IPS-18c (cell line): ENCODE data around the gene LIPK.
"Not testable (repeated sequence)": the region's sequence is repeated elsewhere in the genome, so short reads cannot be mapped to it uniquely, and the experiment has no call there.

Experiments used
- H3K4me3 ChIP-seq: 2 replicates; pipeline ENCODE4 v1.7.0; 2013; ENCODE audit warnings: low read depth, mild to moderate bottlenecking, low read length, moderate library complexity; ENCODE audit not compliant: insufficient read depth
- H3K9me3 ChIP-seq: one replicate; pipeline ENCODE4 v1.6.1; 2013; ENCODE audit warnings: mild to moderate bottlenecking, low read length, moderate library complexity; ENCODE audit not compliant: control insufficient read depth, insufficient read depth

LIPK gene

GRCh38 chr10:88705958-88706357 is at the start of gene LIPK:
Gene LIPK, plus strand, starts transcription at chr10:88706249. Its CDS starts 18,295 bp downstream, at chr10:88724544.
- no peaks in the 10 kb centered on the region for H3K9me3 ChIP-seq
- no peak within 1 kb of the TSS for H3K4me3 ChIP-seq

- H3K4me3 ChIP-seq, result no peak overlapping the region
- H3K9me3 ChIP-seq, result no peaks in the 10 kb centered on the region
Measured at GRCh38 chr10:88657901-88658300, 48.1 kb upstream of the LIPK start.

GRCh38 chr10:88659725-88660597 is 46.1 kb upstream of the LIPK start:
- Histone ChIP-seq H3K4me3 (no peak overlapping the region), H3K9me3 (no peaks in the 10 kb centered on the region)

- Histone ChIP-seq H3K4me3 (no peak overlapping the region), H3K9me3 (no peaks in the 10 kb centered on the region)
Measured at GRCh38 chr10:88660598-88660884, 45.5 kb upstream of the LIPK start.

GRCh38 chr10:88661018-88661417 is 45.0 kb upstream of the LIPK start:
- no peaks in the 10 kb centered on the region for H3K9me3 ChIP-seq
- H3K4me3 ChIP-seq, result no peak overlapping the region

- Histone ChIP-seq H3K9me3 (no peaks in the 10 kb centered on the region), H3K4me3 (no peak overlapping the region)
Measured at GRCh38 chr10:88661577-88661976, 44.5 kb upstream of the LIPK start.

GRCh38 chr10:88663153-88663552 is 42.9 kb upstream of the LIPK start:
- H3K4me3 ChIP-seq, H3K9me3 ChIP-seq: not testable (repeated sequence)

- no peak within 1 kb of the TSS for H3K4me3 ChIP-seq
- H3K9me3 ChIP-seq, result no peaks in the 10 kb centered on the region
Measured at GRCh38 chr10:88664142-88664541, 41.9 kb upstream of the LIPK start, which contains the start of gene LIPF. Gene LIPF, plus strand, starts transcription at chr10:88664442. Its CDS starts 2,856 bp downstream, at chr10:88667298.

GRCh38 chr10:88668465-88668864 is 37.6 kb upstream of the LIPK start:
- Histone ChIP-seq H3K9me3 (no peaks in the 10 kb centered on the region), H3K4me3 (no peak overlapping the region)

- Histone ChIP-seq H3K4me3 (no peak overlapping the region), H3K9me3 (peaks cover 2% of the 10 kb centered on the region)
Measured at GRCh38 chr10:88670497-88670896, 35.6 kb upstream of the LIPK start.

- Histone ChIP-seq H3K9me3 (peaks cover 2% of the 10 kb centered on the region), H3K4me3 (no peak overlapping the region)
Measured at GRCh38 chr10:88672041-88672440, 34.0 kb upstream of the LIPK start.

- Histone ChIP-seq H3K9me3 (peaks cover 2% of the 10 kb centered on the region), H3K4me3 (no peak overlapping the region)
Measured at GRCh38 chr10:88676283-88677060, 29.6 kb upstream of the LIPK start.

GRCh38 chr10:88680958-88681357 is 25.1 kb upstream of the LIPK start:
- Histone ChIP-seq H3K9me3 (no peaks in the 10 kb centered on the region), H3K4me3 (no peak overlapping the region)

GRCh38 chr10:88682491-88682890 is 23.6 kb upstream of the LIPK start:
- Histone ChIP-seq H3K9me3 (no peaks in the 10 kb centered on the region), H3K4me3 (no peak overlapping the region)

- Histone ChIP-seq H3K9me3 (peaks cover 3% of the 10 kb centered on the region), H3K4me3 (no peak overlapping the region)
Measured at GRCh38 chr10:88687853-88688467, 18.1 kb upstream of the LIPK start.

GRCh38 chr10:88689366-88689765 is 16.7 kb upstream of the LIPK start:
- Histone ChIP-seq H3K4me3 (no peak overlapping the region), H3K9me3 (peaks cover 3% of the 10 kb centered on the region)

- Histone ChIP-seq H3K9me3 (peaks cover 3% of the 10 kb centered on the region), H3K4me3 (no peak overlapping the region)
Measured at GRCh38 chr10:88693392-88694020, 12.5 kb upstream of the LIPK start.
